BLaER1 treated with 17β-estradiol and CSF1 and Interleukin-3, amounts not matched to agents 10 nM and 100 nM (cell line): ENCODE data around the gene TUT1.
A peak's percentile ranks its signal among the peaks of the same experiment; 100 is the strongest.

ENCODE experiments used
- H3K27ac ChIP-seq, 11 experiments: shearing (Covaris generic); formaldehyde crosslinking; 2 replicates each; pipeline ENCODE4 v1.8.1; 2022
- H3K27me3 ChIP-seq, 11 experiments: shearing (Covaris generic); formaldehyde crosslinking; 2 replicates each; pipeline ENCODE4 v1.8.1; 2022
- H3K36me3 ChIP-seq, 11 experiments: shearing (Covaris generic); formaldehyde crosslinking; 2 replicates each; pipeline ENCODE4 v1.8.1; 2022
- H3K4me1 ChIP-seq, 10 experiments: shearing (Covaris generic); formaldehyde crosslinking; 2 replicates each; pipeline ENCODE4 v1.8.1; 2022
- H3K4me2 ChIP-seq, 11 experiments: shearing (Covaris generic); formaldehyde crosslinking; 2 replicates each; pipeline ENCODE4 v1.8.1; 2022
- H3K4me3 ChIP-seq, 10 experiments: shearing (Covaris generic); formaldehyde crosslinking; 2 replicates each; pipeline ENCODE4 v1.8.1; 2022
- H3K9ac ChIP-seq, 11 experiments: shearing (Covaris generic); formaldehyde crosslinking; 2 replicates each; pipeline ENCODE4 v1.8.1; 2022
- H3K9me3 ChIP-seq, 11 experiments: shearing (Covaris generic); formaldehyde crosslinking; replicated peaks in 1 of 11; 2 replicates each; pipeline ENCODE4 v1.8.1; 2022
- H4K20me1 ChIP-seq, 11 experiments: shearing (Covaris generic); formaldehyde crosslinking; 2 replicates each; pipeline ENCODE4 v1.8.1; 2022
- Cebpa-rat ChIP-seq, 11 experiments: shearing (Covaris generic); IDR thresholded peaks; 2 replicates each; pipeline ENCODE4 v1.8.1; 2022

Gene TUT1

GRCh38 chr11:62615521-62615920 is 24.2 kb upstream of the TUT1 start:
- H3K36me3 ChIP-seq = peaks cover 10 to 44% (median 26%) of the 10 kb centered on the region in 11 experiments; a peak in 20 of 22 replicates
- no peaks in the 10 kb centered on the region for H3K27me3 ChIP-seq
- H3K9ac ChIP-seq = peak overlapping the region in 7 of 11 experiments; percentile 21 to 44 (median 34); a peak in 6 of 22 replicates
- H3K4me3 ChIP-seq = no peak overlapping the region
- peaks cover 26 to 53% (median 35%) of the 10 kb centered on the region in 10 experiments for H3K4me1 ChIP-seq
- H3K4me2 ChIP-seq = peak overlapping the region in 2 of 11 experiments; percentile 3 to 26; a peak in 1 of 22 replicates
- H3K9me3 ChIP-seq = no peaks in the 10 kb centered on the region
- H3K27ac ChIP-seq = peak overlapping the region in 4 of 11 experiments; percentile 13 to 82 (median 17); a peak in 1 of 22 replicates
- no peak for TF ChIP-seq Cebpa-rat (IDR thresholded peaks at IDR 0.05)
- H4K20me1 ChIP-seq = peaks cover 0 to 8% (median 0%) of the 10 kb centered on the region in 11 experiments; a peak in 2 of 22 replicates

- Histone ChIP-seq H3K9me3 (no peaks in the 10 kb centered on the region), H3K27ac (peak overlapping the region in 4 of 11 experiments; percentile 7 to 91 (median 84); a peak in 4 of 22 replicates), H3K36me3 (peaks cover 12 to 56% (median 30%) of the 10 kb centered on the region in 11 experiments; a peak in 21 of 22 replicates), H3K4me2 (peak overlapping the region in 1 of 11 experiments; percentile 1; a peak in 1 of 22 replicates), H3K4me3 (no peak overlapping the region), H3K27me3 (no peaks in the 10 kb centered on the region), H3K9ac (peak overlapping the region in 4 of 11 experiments; percentile 21 to 37 (median 30); a peak in 1 of 22 replicates), H3K4me1 (peaks cover 28 to 53% (median 35%) of the 10 kb centered on the region in 10 experiments), H4K20me1 (peaks cover 0 to 8% (median 0%) of the 10 kb centered on the region in 11 experiments; a peak in 2 of 22 replicates)
- no peak for TF ChIP-seq Cebpa-rat (IDR thresholded peaks at IDR 0.05)
These were observed 23.0 kb upstream of the TUT1 start for GRCh38 chr11:62614275-62614674.

- Histone ChIP-seq H3K27me3 (no peaks in the 10 kb centered on the region), H3K9me3 (no peaks in the 10 kb centered on the region), H3K27ac (peak overlapping the region in 10 of 11 experiments; percentile 9 to 91 (median 84); a peak in 19 of 22 replicates), H3K4me1 (peaks cover 36 to 58% (median 41%) of the 10 kb centered on the region in 10 experiments), H3K4me3 (peak overlapping the region in 2 of 10 experiments; percentile 72 to 81; a peak in 2 of 20 replicates), H3K9ac (peak overlapping the region in 9 of 11 experiments; percentile 31 to 91 (median 88); a peak in 15 of 22 replicates), H3K36me3 (peaks cover 15 to 65% (median 30%) of the 10 kb centered on the region in 11 experiments), H3K4me2 (peak overlapping the region in 7 of 11 experiments; percentile 31 to 100 (median 60); a peak in 7 of 22 replicates), H4K20me1 (peaks cover 0 to 12% (median 0%) of the 10 kb centered on the region in 11 experiments; a peak in 2 of 22 replicates)
- TF ChIP-seq Cebpa-rat (IDR thresholded peaks at IDR 0.05) = no peak
These were observed 22.0 kb upstream of the TUT1 start for GRCh38 chr11:62613291-62613778.

- H3K36me3 ChIP-seq = peaks cover 15 to 66% (median 33%) of the 10 kb centered on the region in 11 experiments
- H3K4me1 ChIP-seq = peaks cover 43 to 65% (median 48%) of the 10 kb centered on the region in 10 experiments
- no peak for TF ChIP-seq Cebpa-rat (IDR thresholded peaks at IDR 0.05)
- H3K4me2 ChIP-seq = peak within 1 kb of the TSS; percentile 91 to 100 (median 98)
- H3K9ac ChIP-seq = peak within 1 kb of the TSS; percentile 84 to 94 (median 90)
- peak within 1 kb of the TSS; percentile 69 to 89 (median 74) for H3K4me3 ChIP-seq
- H3K27ac ChIP-seq = peak within 1 kb of the TSS; percentile 72 to 91 (median 83)
- no peaks in the 10 kb centered on the region for H3K27me3 ChIP-seq
- no peaks in the 10 kb centered on the region for H3K9me3 ChIP-seq
- peaks cover 0 to 19% (median 0%) of the 10 kb centered on the region in 11 experiments; a peak in 2 of 22 replicates for H4K20me1 ChIP-seq
These were observed 21.3 kb upstream of the TUT1 start, which contains the start of the genes EML3 and ROM1 for GRCh38 chr11:62612366-62613290. Gene EML3, minus strand, starts transcription at chr11:62612775. Its CDS starts 318 bp downstream, at chr11:62612457. Gene ROM1, plus strand, starts transcription at chr11:62613257. Its CDS starts 25 bp downstream, at chr11:62613282.

GRCh38 chr11:62611705-62612365 is 20.5 kb upstream of the TUT1 start:
- Histone ChIP-seq H3K9ac (peak overlapping the region; percentile 84 to 94 (median 90)), H3K36me3 (peaks cover 10 to 66% (median 29%) of the 10 kb centered on the region in 11 experiments), H3K4me1 (peaks cover 51 to 73% (median 55%) of the 10 kb centered on the region in 10 experiments), H3K4me3 (peak overlapping the region; percentile 69 to 89 (median 74)), H3K27ac (peak overlapping the region; percentile 72 to 91 (median 83)), H3K9me3 (no peaks in the 10 kb centered on the region), H3K27me3 (no peaks in the 10 kb centered on the region), H3K4me2 (peak overlapping the region; percentile 91 to 100 (median 98)), H4K20me1 (peaks cover 0 to 21% (median 0%) of the 10 kb centered on the region in 11 experiments; a peak in 2 of 22 replicates)
- no peak for TF ChIP-seq Cebpa-rat (IDR thresholded peaks at IDR 0.05)

- H3K27ac ChIP-seq = peak overlapping the region; percentile 72 to 91 (median 83)
- no peaks in the 10 kb centered on the region for H3K27me3 ChIP-seq
- H3K9me3 ChIP-seq = no peaks in the 10 kb centered on the region
- H3K4me2 ChIP-seq = peak overlapping the region; percentile 91 to 100 (median 98)
- H4K20me1 ChIP-seq = peaks cover 0 to 22% (median 0%) of the 10 kb centered on the region in 11 experiments; a peak in 3 of 22 replicates
- H3K9ac ChIP-seq = peak overlapping the region; percentile 84 to 94 (median 90)
- H3K4me3 ChIP-seq = peak overlapping the region; percentile 69 to 89 (median 74)
- TF ChIP-seq Cebpa-rat (IDR thresholded peaks at IDR 0.05) = no peak
- H3K4me1 ChIP-seq = peaks cover 51 to 79% (median 56%) of the 10 kb centered on the region in 10 experiments
- H3K36me3 ChIP-seq = peaks cover 8 to 66% (median 29%) of the 10 kb centered on the region in 11 experiments; a peak in 21 of 22 replicates
These were observed 19.7 kb upstream of the TUT1 start for GRCh38 chr11:62610814-62611704.

GRCh38 chr11:62610403-62610802 is 19.1 kb upstream of the TUT1 start:
- Histone ChIP-seq H3K4me1 (peaks cover 53 to 81% (median 58%) of the 10 kb centered on the region in 10 experiments), H3K27ac (peak overlapping the region in 9 of 11 experiments; percentile 72 to 91 (median 84); a peak in 15 of 22 replicates), H3K9ac (peak overlapping the region; percentile 84 to 94 (median 90)), H3K4me2 (peak overlapping the region; percentile 91 to 100 (median 98)), H3K27me3 (no peaks in the 10 kb centered on the region), H3K36me3 (peaks cover 14 to 66% (median 35%) of the 10 kb centered on the region in 11 experiments), H4K20me1 (peaks cover 0 to 28% (median 0%) of the 10 kb centered on the region in 11 experiments; a peak in 3 of 22 replicates), H3K4me3 (peak overlapping the region; percentile 8 to 89 (median 74); a peak in 16 of 20 replicates), H3K9me3 (no peaks in the 10 kb centered on the region)
- no peak for TF ChIP-seq Cebpa-rat (IDR thresholded peaks at IDR 0.05)
